ENCODE data around the gene CLSTN2. TPM values are rescaled to one million over a fixed set of nuclear protein-coding genes. Genes with fewer than 3 reads are reported as not detected.

CLSTN2 gene
- polyA plus RNA-seq, 4 donors, result under 0.01 to 1.2 (median 0.84) TPM; not detected in 1

DNA sequence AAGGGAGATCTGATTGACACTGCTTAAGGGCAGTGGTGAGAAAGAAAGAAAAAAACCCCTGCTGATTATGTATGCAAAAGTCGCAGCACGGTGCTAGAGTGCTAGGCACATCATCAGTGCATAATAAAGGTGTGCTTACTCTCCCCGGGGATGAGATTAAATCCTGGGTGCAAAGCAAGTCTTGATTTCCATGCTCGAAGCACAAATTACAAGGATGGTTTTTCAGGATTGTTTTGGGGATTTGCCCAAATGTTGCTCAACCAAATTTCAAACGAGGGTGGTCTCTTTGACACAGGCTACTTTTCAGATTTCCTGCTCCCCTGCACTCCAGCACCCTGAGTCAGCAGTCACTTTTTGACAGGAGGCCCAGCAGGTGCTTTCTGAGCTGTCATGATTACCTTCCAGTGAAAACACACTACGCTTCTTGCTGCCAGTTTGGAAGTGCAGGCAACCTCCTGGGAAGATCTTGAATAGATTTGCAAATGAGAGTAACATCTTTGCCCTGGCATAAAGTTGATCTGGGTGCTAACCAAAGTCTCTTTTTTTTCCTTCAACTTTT lies 575.4 kb downstream of the CLSTN2 start:
- no peak for DNase-seq
- H3K9me3 ChIP-seq (ENCODE audit: control insufficient read depth in 2 of 2, insufficient read depth in 1 of 2, low read depth in 1 of 2, low read length in 1 of 2), result no peaks in the 10 kb centered on the region
- no peak for FAIRE-seq
- H3K27ac ChIP-seq (ENCODE audit: low read depth in 1 of 3, low read length in 2 of 3), result no peak overlapping the region
- H3K27me3 ChIP-seq (ENCODE audit: control insufficient read depth in 3 of 3, insufficient read depth in 3 of 3, low read length in 3 of 3), result no peaks in the 10 kb centered on the region
- WGBS, 3 donors, result 17 to 30% (median 26%) methylated on average over 6 of the region's 6 CpGs
- H3K4me3 ChIP-seq (ENCODE audit: low read depth in 1 of 3, low read length in 3 of 3), result no peak overlapping the region
- no peaks in the 10 kb centered on the region for H3K4me1 ChIP-seq (ENCODE audit: control insufficient read depth in 3 of 3, insufficient read depth in 2 of 3, low read depth in 1 of 3, low read length in 2 of 3)
- no peaks in the 10 kb centered on the region for H3K36me3 ChIP-seq (ENCODE audit: control insufficient read depth in 3 of 3, insufficient read depth in 2 of 3, low read depth in 1 of 3, low read length in 3 of 3)

DNA sequence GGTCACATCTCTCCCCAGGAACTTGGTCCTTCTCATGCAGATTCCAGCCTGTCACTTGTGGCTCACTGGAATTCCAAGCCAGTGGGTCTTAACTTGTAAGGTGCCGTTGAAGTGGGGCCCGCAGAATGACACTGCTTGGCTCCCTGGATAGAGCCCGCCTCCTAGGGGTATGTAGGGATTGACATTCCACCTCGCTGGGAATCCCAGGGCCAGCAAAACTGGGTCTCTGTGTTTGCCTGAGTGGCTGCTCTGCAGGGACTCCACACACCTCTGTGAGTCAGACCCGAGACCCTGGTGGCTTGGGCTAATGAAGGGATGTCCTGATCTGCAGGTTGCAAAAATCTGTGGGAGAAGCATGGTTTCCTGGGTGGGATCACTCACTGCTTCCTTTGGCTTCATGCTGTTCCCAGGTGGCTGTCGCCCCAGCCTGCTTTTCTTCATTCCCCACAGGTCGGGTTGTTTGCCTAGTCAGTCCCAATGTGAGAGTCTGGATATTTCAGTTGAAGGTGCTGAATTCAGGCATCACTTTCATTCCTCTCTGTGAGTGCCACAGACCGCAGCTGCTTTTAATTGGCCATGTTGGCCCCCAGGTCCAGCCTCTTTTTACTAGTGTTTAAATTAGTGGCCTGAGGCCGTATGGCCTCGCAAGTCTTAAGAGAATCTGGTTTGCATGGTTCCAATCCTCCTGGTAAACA lies 586.9 kb downstream of the CLSTN2 start:
- Histone ChIP-seq H3K27ac (ENCODE audit: low read depth in 1 of 3, low read length in 2 of 3) (no peak overlapping the region), H3K27me3 (ENCODE audit: control insufficient read depth in 3 of 3, insufficient read depth in 3 of 3, low read length in 3 of 3) (peaks cover 0 to 4% (median 0%) of the 10 kb centered on the region in 3 donors), H3K9me3 (ENCODE audit: control insufficient read depth in 2 of 2, insufficient read depth in 1 of 2, low read depth in 1 of 2, low read length in 1 of 2) (peaks cover 0 to 12% of the 10 kb centered on the region in 2 donors), H3K4me1 (ENCODE audit: control insufficient read depth in 3 of 3, insufficient read depth in 2 of 3, low read depth in 1 of 3, low read length in 2 of 3) (no peaks in the 10 kb centered on the region), H3K4me3 (ENCODE audit: low read depth in 1 of 3, low read length in 3 of 3) (no peak overlapping the region), H3K36me3 (ENCODE audit: control insufficient read depth in 3 of 3, insufficient read depth in 2 of 3, low read depth in 1 of 3, low read length in 3 of 3) (no peaks in the 10 kb centered on the region)
- FAIRE-seq, result no peak
- WGBS, 3 donors, result 70 to 77% (median 73%) methylated on average over 10 of the region's 10 CpGs
- no peak for DNase-seq

DNA sequence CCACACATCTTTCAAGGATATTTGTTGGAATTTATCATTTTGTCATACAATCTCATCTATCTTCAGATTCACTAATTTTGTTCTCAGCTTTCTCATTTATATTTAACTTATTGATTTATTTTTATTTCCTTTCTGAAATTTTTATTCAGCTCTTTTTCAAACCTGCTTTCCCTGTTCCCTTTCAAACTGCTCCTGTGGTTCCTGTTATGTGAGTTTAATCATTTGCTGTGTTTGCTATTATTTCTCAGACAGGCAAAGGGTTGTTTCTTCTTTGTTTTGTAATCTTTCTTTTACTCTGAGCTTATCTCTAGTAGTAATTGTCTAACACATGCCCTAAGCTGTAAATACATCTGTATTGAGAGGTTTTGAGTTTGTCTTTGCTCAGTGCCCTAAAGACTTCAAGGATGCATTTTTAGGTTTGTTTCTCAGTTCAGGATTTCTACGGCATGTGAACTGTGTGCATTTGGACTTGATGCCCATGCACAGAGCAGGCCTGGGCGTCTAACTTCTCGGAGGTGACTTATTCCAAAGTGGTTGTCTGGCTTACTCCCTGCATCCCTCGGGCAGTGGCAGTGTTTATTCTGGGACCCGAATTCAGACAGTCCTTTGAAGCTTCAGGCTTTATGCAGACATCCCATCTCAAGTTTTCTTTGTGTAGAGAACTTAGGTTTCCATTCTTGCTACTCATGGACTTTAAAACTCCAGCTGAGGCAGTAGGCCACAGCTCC lies 587.8 kb downstream of the CLSTN2 start:
- FAIRE-seq, result no peak
- DNase-seq, result no peak
- Histone ChIP-seq H3K4me1 (ENCODE audit: control insufficient read depth in 3 of 3, insufficient read depth in 2 of 3, low read depth in 1 of 3, low read length in 2 of 3) (no peaks in the 10 kb centered on the region), H3K27ac (ENCODE audit: low read depth in 1 of 3, low read length in 2 of 3) (no peak overlapping the region), H3K27me3 (ENCODE audit: control insufficient read depth in 3 of 3, insufficient read depth in 3 of 3, low read length in 3 of 3) (peaks cover 0 to 4% (median 0%) of the 10 kb centered on the region in 3 donors), H3K9me3 (ENCODE audit: control insufficient read depth in 2 of 2, insufficient read depth in 1 of 2, low read depth in 1 of 2, low read length in 1 of 2) (peaks cover 0 to 7% of the 10 kb centered on the region in 2 donors), H3K4me3 (ENCODE audit: low read depth in 1 of 3, low read length in 3 of 3) (no peak overlapping the region), H3K36me3 (ENCODE audit: control insufficient read depth in 3 of 3, insufficient read depth in 2 of 3, low read depth in 1 of 3, low read length in 3 of 3) (no peaks in the 10 kb centered on the region)
- 48 to 62% (median 48%) methylated on average over 5 of the region's 5 CpGs for WGBS, 3 donors

DNA sequence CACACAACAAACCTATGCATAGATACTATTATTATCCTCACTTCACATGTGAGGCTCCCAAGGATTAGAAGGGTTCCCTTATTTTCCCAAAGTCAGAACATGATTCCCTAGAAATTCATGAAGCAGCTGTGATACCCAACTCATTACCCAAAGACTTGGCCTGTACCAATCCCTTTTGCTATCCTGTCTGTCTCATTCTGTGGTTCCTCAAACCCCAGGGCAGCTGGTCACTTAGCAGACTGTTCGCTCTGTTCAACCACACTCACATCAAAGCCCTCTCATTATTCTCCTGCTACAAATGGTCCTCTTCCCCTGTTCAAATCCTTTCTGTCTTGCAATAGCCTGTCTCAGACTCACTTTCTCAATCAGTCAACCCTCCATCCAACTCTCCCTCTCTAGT lies 588.6 kb downstream of the CLSTN2 start:
- WGBS, 3 donors, result 51 to 86% (median 83%) methylated on average over 1 of the region's 1 CpG
- peaks cover 0 to 4% (median 0%) of the 10 kb centered on the region in 3 donors for H3K27me3 ChIP-seq (ENCODE audit: control insufficient read depth in 3 of 3, insufficient read depth in 3 of 3, low read length in 3 of 3)
- H3K27ac ChIP-seq (ENCODE audit: low read depth in 1 of 3, low read length in 2 of 3), result no peak overlapping the region
- H3K4me3 ChIP-seq (ENCODE audit: low read depth in 1 of 3, low read length in 3 of 3), result no peak overlapping the region
- no peak for FAIRE-seq
- DNase-seq, result no peak
- no peaks in the 10 kb centered on the region for H3K4me1 ChIP-seq (ENCODE audit: control insufficient read depth in 3 of 3, insufficient read depth in 2 of 3, low read depth in 1 of 3, low read length in 2 of 3)
- H3K9me3 ChIP-seq (ENCODE audit: control insufficient read depth in 2 of 2, insufficient read depth in 1 of 2, low read depth in 1 of 2, low read length in 1 of 2), result no peaks in the 10 kb centered on the region
- no peaks in the 10 kb centered on the region for H3K36me3 ChIP-seq (ENCODE audit: control insufficient read depth in 3 of 3, insufficient read depth in 2 of 3, low read depth in 1 of 3, low read length in 3 of 3)

DNA sequence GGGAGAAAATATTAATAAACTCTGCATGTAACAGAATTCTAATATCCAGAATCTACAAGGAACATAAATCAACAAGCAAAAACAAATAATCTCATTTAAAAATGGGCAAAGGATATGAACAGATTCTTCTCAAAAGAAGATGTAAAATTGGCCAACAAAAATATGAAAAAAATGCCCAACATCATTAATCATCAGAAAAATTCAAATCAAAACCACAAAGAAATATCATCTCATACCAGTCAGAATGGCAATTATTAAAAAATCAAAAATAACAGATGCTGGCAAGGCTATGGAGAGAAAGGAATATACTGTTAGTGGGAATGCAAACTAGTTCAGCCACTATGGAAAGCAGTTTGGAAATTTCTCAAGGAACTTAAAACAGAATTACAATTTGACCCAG lies 592.2 kb downstream of the CLSTN2 start:
- Histone ChIP-seq H3K36me3 (ENCODE audit: control insufficient read depth in 3 of 3, insufficient read depth in 2 of 3, low read depth in 1 of 3, low read length in 3 of 3) (no peaks in the 10 kb centered on the region), H3K27me3 (ENCODE audit: control insufficient read depth in 3 of 3, insufficient read depth in 3 of 3, low read length in 3 of 3) (no peaks in the 10 kb centered on the region), H3K4me3 (ENCODE audit: low read depth in 1 of 3, low read length in 3 of 3) (no peak overlapping the region), H3K27ac (ENCODE audit: low read depth in 1 of 3, low read length in 2 of 3) (no peak overlapping the region), H3K9me3 (ENCODE audit: control insufficient read depth in 2 of 2, insufficient read depth in 1 of 2, low read depth in 1 of 2, low read length in 1 of 2) (no peaks in the 10 kb centered on the region), H3K4me1 (ENCODE audit: control insufficient read depth in 3 of 3, insufficient read depth in 2 of 3, low read depth in 1 of 3, low read length in 2 of 3) (no peaks in the 10 kb centered on the region)
- FAIRE-seq, result no peak
- DNase-seq, result no peak

- Histone ChIP-seq H3K27ac (ENCODE audit: low read depth in 1 of 3, low read length in 2 of 3) (no peak overlapping the region), H3K4me3 (ENCODE audit: low read depth in 1 of 3, low read length in 3 of 3) (no peak overlapping the region), H3K9me3 (ENCODE audit: control insufficient read depth in 2 of 2, insufficient read depth in 1 of 2, low read depth in 1 of 2, low read length in 1 of 2) (peaks cover 0 to 3% of the 10 kb centered on the region in 2 donors), H3K36me3 (ENCODE audit: control insufficient read depth in 3 of 3, insufficient read depth in 2 of 3, low read depth in 1 of 3, low read length in 3 of 3) (no peaks in the 10 kb centered on the region), H3K4me1 (ENCODE audit: control insufficient read depth in 3 of 3, insufficient read depth in 2 of 3, low read depth in 1 of 3, low read length in 2 of 3) (no peaks in the 10 kb centered on the region), H3K27me3 (ENCODE audit: control insufficient read depth in 3 of 3, insufficient read depth in 3 of 3, low read length in 3 of 3) (no peaks in the 10 kb centered on the region)
- 60 to 70% (median 69%) methylated on average over 5 of the region's 5 CpGs for WGBS, 3 donors
- FAIRE-seq (no peak), DNase-seq (no peak)
Measured at GRCh38 chr3:140529096-140529495, 594.1 kb downstream of the CLSTN2 start.

GRCh38 chr3:140529558-140529957 lies 594.6 kb downstream of the CLSTN2 start:
- H3K36me3 ChIP-seq (ENCODE audit: control insufficient read depth in 3 of 3, insufficient read depth in 2 of 3, low read depth in 1 of 3, low read length in 3 of 3), result no peaks in the 10 kb centered on the region
- H3K9me3 ChIP-seq (ENCODE audit: control insufficient read depth in 2 of 2, insufficient read depth in 1 of 2, low read depth in 1 of 2, low read length in 1 of 2), result peaks cover 0 to 5% of the 10 kb centered on the region in 2 donors
- no peaks in the 10 kb centered on the region for H3K27me3 ChIP-seq (ENCODE audit: control insufficient read depth in 3 of 3, insufficient read depth in 3 of 3, low read length in 3 of 3)
- no peak overlapping the region for H3K4me3 ChIP-seq (ENCODE audit: low read depth in 1 of 3, low read length in 3 of 3)
- no peaks in the 10 kb centered on the region for H3K4me1 ChIP-seq (ENCODE audit: control insufficient read depth in 3 of 3, insufficient read depth in 2 of 3, low read depth in 1 of 3, low read length in 2 of 3)
- FAIRE-seq (no peak), DNase-seq (no peak)
- H3K27ac ChIP-seq (ENCODE audit: low read depth in 1 of 3, low read length in 2 of 3), result no peak overlapping the region
- 36 to 47% (median 45%) methylated on average over 1 of the region's 1 CpG for WGBS, 3 donors

DNA sequence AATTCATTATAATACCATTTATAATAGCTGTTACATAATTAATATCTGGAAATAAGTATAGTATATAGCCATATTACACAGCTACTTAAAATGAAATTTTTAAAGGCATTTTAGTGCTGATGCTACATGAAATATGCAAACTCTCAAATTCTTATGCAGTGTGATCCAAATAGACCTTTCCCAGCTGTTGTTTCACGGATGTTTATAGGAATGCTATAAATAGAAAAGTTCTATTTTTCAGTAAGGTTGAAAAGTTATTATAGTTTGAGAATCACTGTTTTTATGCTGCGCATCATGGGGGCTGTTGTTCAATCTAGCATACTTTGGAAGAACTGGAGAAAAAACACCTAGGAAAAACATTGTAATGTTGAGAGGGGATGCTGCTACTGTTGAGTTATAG lies 595.1 kb downstream of the CLSTN2 start:
- H3K36me3 ChIP-seq (ENCODE audit: control insufficient read depth in 3 of 3, insufficient read depth in 2 of 3, low read depth in 1 of 3, low read length in 3 of 3), result no peaks in the 10 kb centered on the region
- H3K27me3 ChIP-seq (ENCODE audit: control insufficient read depth in 3 of 3, insufficient read depth in 3 of 3, low read length in 3 of 3), result no peaks in the 10 kb centered on the region
- H3K4me1 ChIP-seq (ENCODE audit: control insufficient read depth in 3 of 3, insufficient read depth in 2 of 3, low read depth in 1 of 3, low read length in 2 of 3), result no peaks in the 10 kb centered on the region
- FAIRE-seq (no peak), DNase-seq (no peak)
- 64 to 87% (median 81%) methylated on average over 2 of the region's 2 CpGs for WGBS, 3 donors
- peaks cover 0 to 11% of the 10 kb centered on the region in 2 donors for H3K9me3 ChIP-seq (ENCODE audit: control insufficient read depth in 2 of 2, insufficient read depth in 1 of 2, low read depth in 1 of 2, low read length in 1 of 2)
- no peak overlapping the region for H3K4me3 ChIP-seq (ENCODE audit: low read depth in 1 of 3, low read length in 3 of 3)
- H3K27ac ChIP-seq (ENCODE audit: low read depth in 1 of 3, low read length in 2 of 3), result no peak overlapping the region
